ENCODE measurements around the gene PRAC1.
A peak's percentile ranks its signal among the peaks of the same experiment; 100 is the strongest.

The PRAC1 gene

DNA sequence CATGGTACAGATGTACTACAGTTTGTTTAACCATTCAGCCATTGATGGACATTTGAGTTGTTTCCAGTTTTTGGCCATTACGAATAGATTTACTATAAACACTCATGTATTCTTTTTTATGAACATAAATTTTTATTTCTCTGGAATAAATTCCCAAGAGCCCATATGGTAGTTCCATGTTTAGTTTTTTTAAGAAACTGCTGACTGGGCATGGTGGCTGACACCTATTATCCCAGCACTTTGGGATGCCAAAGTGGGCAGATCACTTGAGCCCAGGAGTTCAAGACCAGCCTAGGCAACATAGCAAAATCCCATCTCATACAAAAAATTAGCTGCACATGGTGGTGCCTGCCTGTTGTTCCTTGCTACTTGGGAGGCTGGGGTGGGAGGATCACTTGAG, 30.3 kb downstream of the PRAC1 start:
- no peak for DNase-seq

DNA sequence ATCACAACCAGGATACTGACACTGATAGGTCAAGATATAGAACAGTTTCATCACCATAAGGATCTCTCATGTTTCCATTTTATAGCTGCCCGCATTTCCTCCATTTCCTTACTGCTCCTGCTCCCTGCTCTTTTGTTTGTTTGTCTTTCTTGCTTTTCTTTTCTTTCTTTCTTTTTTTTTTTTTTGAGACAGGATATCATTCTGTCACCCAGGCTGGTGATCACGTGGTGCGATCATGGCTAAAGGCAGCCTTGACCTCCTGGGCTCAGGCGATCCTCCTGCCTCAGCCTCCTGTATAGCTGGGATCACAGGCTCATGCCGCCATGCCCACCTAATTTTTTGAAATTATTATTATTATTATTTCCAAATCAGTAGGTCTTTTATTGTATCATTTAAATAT, 31.7 kb downstream of the PRAC1 start:
- no peak for DNase-seq

DNA sequence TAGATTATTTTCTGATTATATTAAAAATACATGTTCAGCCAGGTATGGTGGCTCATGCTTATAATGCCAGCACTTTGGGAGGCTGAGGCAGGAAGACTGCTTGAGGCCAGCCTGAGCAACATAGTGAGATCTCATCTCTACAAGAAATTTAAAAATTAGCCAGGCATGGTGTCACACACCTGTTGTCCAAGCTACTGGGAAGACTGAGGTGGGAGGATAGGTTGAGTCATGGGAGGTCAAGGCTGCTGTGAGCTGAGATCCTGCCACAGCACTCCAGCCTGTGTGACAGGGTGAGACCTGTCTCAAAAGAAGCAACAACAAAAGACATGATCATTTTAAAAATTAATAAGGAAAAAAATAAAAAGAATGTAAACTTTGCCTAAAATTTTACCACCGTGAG, 40.7 kb downstream of the PRAC1 start:
- no peak for DNase-seq

- DNase-seq = no peak
Measured at GRCh38 chr17:48679385-48680096, 42.8 kb downstream of the PRAC1 start.

DNA sequence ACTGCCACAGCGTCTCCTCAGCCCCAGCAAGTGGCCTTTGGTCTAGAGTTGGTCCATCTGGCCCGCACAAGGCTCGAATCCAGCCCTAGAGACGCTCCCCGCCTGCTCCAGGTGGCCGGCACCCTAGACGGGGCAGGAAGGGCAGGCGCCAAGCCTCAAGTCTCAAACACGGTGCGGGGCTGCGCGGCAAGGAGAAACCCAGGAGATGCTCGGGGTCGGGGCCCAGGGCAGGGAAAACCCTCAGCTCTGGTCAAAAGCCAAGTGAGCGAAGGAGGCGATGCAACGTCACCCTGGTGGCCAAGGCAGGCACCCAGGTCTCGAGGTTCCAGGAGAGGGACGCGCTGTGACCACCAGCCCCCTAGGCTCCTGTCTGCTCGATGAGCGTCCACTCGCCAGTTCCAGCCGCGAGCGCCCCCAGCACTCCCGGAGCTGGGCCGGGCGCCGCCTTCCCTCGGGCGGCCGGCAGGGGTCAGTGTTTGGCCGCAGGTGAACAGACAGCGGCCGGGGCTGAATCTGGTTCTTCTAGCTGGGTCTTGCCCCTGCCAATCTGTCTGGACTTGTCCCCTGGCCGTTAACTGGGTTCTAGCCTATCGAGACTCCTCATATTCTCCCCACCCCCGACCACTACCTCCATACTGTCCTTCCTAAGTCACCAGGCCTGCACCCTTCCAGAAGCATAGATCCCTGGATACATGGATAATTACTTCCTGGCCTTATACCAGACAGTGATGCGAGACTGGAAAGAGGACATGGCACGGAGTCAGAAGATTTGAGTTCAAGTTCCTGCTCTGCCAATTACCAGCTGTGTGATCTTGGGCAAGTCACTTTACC, 44.0 kb downstream of the PRAC1 start:
- DNase-seq = peak; percentile 28

DNA sequence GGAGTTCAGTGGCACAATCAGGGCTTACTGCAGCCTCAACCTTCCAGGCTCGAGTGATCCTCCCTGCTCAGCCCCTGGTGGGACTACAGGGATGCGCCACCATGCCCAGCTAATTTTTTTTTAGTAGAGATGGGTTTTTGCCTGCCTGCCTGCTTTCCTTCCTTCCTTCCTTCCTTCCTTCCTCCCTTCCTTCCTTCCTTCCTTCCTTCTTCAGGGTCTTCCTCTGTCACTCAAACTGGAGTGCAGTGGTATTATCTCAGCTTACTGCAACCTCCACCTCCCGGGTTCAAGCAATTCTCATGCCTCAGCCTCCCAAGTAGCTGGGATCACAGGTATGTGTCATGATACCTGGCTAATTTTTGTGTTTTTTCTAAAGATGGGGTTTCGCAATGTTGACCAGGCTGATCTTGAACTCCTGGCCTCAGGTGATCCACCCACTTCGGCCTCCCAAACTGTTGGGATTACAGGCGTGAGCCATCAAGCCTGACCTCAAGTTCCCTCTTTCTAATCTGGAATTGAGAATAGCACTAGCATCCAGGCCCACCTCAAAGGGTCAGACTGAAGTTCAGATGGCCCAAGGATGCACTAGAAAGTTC, 45.3 kb downstream of the PRAC1 start:
- no peak for DNase-seq

DNA sequence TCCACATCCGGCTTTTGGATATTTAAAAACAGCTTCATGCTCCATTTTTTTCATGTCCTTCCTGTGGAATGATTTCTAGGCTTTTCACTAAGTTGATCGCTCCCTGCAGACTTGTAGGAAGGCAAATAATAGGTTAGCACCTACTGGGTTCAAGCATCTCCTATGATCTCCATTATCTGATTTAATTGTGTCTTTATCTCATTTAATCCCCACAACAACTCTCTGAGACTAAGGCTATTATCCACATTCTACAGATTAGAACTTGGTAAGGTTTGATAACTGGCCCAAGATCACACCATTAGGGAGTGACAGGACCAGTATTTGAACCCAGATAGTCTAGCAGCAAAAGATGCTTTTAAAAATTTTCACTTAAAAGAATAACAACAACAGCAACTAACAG, 50.0 kb downstream of the PRAC1 start:
- DNase-seq = no peak
